B cell (primary cell): ENCODE measurements around the gene SH3BP2.

ENCODE experiments used
- CTCF ChIP-seq: fragments of 200-600 bp; IDR thresholded peaks from one replicate; pipeline ENCODE4 v1.8.0; 2022; ENCODE audit warnings: antibody characterized with exemption, mild to moderate bottlenecking
- EZH2 ChIP-seq: IDR thresholded peaks from 2 replicates; pipeline ENCODE4 v1.6.1; 2012; ENCODE audit warnings: borderline replicate concordance, low read depth, mild to moderate bottlenecking, moderate library complexity, low read length; ENCODE audit not compliant: insufficient read depth, poor library complexity, severe bottlenecking

- TF ChIP-seq CTCF: no peak
- no peak for TF ChIP-seq EZH2
Observed at GRCh38 chr4:2857349-2857927, 64.6 kb downstream of the SH3BP2 start.
